SH-SY5Y (cell line): ENCODE data around the gene IFIH1.

Experiments
- GATA2 ChIP-seq: IDR thresholded peaks from 2 replicates; pipeline ENCODE4 v1.6.1; 2011; ENCODE audit warnings: mild to moderate bottlenecking, low read depth, low read length
- GATA3 ChIP-seq: IDR thresholded peaks from 2 replicates; pipeline ENCODE4 v1.6.1; 2011; ENCODE audit warnings: low read depth, mild to moderate bottlenecking, low read length, moderate library complexity

DNA sequence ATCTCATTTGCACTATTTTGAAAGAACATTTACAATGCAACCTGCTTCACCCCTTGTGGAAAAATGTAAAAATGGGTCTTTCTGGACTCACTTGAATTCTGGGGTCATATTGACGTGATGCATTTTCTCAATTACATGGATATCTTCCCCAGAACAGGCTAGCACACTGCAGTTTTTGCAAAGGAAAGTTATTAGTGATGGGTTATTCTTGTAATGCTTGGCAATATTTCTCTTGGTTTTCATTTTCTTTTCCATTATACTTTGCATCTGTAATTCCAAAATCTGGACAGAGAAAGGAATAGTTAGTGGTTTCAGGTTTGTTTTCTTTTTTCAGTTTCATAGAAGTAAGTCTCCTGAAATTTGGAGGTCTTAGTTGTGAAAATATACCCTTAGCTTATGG is 50.5 kb downstream of the IFIH1 start:
- TF ChIP-seq GATA3 (no peak), GATA2 (no peak)
